ENCODE results near the gene GMEB2.
"Not testable (repeated sequence)": the region's sequence is repeated elsewhere in the genome, so short reads cannot be mapped to it uniquely, and the experiment has no call there.

GMEB2 gene

GRCh38 chr20:63612276-63612931 is 14.5 kb downstream of the GMEB2 start:
- no peak for DNase-seq

GRCh38 chr20:63611646-63612045 is 15.3 kb downstream of the GMEB2 start:
- no peak for DNase-seq

DNA sequence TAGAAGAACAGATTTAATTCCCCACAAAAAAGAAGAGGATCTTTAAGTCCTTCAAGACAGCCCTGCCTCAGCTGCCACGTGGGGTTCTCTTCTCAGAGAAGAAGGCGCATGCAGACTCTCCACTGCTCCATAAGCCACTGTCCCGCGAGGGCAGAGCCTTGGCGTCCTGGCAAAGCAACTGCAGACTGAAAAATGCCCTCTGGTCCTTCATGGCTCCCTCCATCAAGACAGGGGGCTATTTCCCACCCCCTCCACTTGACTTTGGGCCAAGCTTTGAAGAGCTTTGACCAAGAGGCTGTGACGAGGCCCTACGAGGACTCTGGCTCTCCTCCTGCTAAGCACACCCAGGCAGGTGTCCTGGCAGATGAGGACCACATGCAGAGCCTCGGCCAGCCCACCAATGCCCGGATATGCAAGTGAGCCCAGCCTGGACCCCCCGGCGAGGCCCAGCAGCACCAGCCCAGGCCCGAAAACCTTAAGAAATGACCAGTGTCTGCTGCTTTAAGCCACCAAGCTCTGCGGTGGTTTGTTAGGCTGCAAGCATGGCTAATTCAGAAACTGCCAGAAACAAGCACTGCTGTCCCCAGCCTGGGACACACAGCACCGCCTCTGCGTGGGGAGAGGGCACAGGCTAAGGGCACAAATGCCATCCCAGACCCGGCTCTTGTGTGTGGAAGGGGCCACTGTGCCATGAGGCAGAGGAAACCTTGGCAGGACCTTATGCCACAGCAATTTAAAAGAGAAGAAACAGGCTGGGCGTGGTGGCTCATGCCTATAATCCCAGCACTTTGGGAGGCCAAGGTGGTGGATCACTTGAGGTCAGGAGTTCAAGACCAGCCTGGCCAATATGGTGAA is 16.1 kb downstream of the GMEB2 start:
- no peak for DNase-seq

DNA sequence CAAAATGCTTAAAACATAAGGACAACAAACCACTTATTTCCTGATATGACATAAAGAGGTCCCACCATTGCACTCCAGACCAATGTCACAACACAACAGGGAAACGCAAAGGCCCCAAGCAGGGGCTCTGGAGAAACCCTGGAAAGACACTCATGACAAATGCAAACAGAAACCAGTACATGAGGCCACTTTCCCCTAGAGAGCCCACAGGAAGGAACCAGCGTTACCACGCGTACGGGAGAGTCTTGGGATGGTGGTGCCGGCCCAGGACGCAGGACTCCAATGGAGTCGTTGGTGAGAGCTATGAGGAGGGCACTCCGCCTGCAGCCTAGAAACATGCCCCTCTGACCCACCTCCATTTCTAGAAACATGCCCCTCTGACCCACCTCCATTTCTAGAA is 20.2 kb downstream of the GMEB2 start:
- no peak for DNase-seq

DNA sequence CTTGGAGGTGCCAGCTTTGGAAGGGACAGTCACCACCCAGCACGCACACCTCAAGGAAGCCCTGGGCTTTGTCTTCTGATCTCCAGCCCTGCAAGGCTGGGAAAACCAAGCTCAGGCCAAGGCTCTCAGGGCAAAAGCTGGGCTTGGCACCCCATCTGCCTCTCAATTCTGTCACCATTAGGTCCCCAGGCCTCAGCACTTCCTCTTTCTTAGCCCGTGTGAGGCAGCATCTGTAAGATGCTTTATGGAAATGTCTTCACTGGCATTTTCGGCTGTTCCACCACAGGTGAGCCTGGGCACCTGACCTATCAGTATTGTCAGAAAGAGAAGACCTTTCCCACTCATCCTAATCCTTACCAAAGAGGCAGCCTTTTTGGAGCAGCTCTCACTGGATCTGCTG is 24.6 kb downstream of the GMEB2 start:
- DNase-seq = no peak

- not testable (repeated sequence) for DNase-seq
Observed at GRCh38 chr20:63601679-63602078, 25.2 kb downstream of the GMEB2 start.

DNA sequence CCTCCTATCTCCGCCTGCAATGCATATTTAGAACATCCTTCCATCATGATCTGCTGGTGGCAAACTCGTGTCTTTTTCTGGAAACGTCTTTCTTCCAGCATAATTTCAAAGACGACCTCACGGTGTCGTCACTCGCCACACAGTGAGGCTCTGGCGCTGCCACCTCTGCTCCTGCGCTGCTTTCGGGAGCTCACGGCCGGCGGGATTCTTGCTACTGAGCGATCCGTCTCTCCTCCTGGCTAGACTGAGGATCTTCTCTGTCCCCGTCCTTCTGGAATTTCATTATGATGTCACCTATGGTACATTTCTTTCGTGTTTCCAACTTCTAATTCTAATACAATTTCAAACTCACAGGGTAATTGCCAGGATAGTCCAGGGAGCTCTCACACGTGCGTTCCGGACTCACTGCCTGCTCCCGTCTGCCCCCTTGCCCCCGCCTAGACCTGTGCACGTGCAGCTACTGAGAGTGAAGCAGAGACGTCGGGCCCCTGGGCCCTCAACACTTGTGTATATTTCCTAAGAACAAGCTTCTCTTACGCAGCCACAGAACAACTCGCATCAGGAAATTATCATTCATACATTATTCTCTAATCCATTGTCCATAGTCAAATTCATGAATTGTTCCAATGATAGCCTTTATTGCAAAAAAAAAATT is 27.4 kb downstream of the GMEB2 start:
- DNase-seq = no peak

GRCh38 chr20:63598479-63599395 is 28.2 kb downstream of the GMEB2 start:
- DNase-seq = no peak

- DNase-seq = no peak
Observed at GRCh38 chr20:63597651-63598478, 29.0 kb downstream of the GMEB2 start.

DNA sequence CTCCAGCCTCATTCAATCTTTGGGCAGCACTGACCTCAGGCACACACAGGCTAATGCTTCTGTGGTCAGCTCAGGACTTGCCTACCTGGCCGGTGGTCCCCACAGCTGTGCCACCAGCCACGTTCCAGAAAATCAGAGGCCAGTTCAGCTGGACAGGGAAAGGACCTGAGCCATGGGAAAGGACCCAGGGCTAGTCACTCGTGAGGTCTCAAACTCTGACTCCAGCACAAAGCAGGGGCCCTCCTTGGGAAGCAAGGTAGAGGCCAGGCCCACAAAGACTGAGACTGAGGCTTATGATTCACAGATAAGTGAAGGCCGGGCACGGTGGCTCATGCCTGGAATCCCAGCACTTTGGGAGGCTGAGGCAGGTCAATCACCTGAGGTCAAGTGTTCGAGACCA is 30.5 kb downstream of the GMEB2 start:
- DNase-seq = no peak

DNA sequence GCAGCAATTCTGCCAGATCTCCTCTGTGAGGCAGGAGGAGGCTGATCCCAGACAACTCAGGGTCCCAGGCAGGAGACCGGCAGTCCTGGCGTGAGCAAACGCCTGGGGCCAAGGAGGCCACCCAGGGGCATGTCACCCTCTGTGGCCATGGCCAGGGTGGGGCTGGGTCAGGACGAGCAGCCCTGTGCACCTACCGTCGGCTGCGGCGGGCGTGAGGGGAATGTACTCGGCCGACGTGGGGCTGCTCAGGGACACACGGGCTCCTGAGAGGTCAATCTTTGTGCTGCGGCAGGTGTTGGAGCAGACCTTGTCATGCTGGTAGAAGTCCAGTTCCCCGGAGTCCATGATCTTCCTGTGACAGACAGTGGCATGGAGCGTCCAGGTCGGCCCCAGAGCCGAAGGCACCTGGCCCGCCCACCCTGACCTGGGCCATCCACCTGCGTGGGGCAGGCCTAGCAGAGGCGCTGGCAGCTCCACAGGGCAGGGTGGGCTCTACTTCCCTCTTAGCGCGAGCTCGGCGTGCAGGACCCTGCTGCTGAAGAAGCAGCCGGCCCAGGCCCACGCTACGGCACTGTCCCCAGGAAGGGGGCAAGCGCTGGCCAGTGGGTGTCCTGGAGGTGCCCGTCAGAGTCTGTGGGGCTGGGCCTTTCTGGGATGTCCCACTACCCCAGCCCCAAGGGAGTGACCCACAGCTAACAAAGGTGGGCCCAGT is 31.3 kb downstream of the GMEB2 start:
- DNase-seq = no peak

DNA sequence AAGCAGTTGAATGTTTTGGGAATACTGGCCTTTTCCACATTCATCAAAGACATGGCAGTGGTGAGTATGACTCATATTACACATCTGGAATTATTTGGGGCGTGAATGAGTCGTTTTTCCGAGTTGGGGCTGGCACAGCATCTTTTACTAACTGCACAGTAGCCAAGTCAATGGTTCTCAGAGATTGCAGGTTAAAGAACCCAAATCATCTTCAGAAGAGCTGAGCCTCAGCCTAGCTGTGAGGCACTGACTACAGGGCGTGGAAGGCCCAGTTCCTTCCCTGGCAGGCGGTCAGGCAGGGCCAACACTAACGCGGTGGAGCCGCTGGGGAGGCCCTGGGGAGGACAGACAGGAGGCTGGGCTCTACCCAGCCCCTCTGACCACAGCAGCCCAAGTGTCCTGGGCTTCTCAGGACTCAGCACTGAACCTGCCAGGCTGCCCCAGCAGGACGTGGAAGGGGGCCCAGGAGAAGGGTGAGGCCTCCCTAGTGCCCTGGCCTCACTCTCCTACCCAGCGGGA is 32.8 kb downstream of the GMEB2 start:
- DNase-seq = no peak

DNA sequence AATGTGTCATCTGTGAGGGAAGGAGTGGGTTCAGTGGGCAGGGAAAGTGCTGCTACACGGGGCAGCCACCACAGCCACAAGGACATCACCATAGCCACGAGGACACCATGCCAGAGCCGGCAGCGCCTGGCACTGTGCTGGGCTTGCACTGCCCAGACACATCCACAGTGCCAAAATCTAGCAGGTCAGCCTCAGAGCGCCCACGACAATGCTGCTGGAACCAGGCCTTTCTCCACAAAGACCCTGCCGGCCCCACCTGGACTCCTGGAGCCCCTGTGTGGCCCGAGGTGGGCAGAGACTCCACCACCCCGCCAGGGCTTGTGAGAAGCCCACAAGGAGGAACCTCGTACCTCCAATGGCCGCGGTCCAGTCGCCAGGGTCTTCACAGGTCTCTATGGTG is 34.2 kb downstream of the GMEB2 start:
- no peak for DNase-seq

GRCh38 chr20:63591786-63592355 is 35.0 kb downstream of the GMEB2 start:
- DNase-seq = no peak

GRCh38 chr20:63591147-63591533 is 35.8 kb downstream of the GMEB2 start:
- DNase-seq = no peak

GRCh38 chr20:63590218-63591146 is 36.4 kb downstream of the GMEB2 start:
- no peak for DNase-seq

DNA sequence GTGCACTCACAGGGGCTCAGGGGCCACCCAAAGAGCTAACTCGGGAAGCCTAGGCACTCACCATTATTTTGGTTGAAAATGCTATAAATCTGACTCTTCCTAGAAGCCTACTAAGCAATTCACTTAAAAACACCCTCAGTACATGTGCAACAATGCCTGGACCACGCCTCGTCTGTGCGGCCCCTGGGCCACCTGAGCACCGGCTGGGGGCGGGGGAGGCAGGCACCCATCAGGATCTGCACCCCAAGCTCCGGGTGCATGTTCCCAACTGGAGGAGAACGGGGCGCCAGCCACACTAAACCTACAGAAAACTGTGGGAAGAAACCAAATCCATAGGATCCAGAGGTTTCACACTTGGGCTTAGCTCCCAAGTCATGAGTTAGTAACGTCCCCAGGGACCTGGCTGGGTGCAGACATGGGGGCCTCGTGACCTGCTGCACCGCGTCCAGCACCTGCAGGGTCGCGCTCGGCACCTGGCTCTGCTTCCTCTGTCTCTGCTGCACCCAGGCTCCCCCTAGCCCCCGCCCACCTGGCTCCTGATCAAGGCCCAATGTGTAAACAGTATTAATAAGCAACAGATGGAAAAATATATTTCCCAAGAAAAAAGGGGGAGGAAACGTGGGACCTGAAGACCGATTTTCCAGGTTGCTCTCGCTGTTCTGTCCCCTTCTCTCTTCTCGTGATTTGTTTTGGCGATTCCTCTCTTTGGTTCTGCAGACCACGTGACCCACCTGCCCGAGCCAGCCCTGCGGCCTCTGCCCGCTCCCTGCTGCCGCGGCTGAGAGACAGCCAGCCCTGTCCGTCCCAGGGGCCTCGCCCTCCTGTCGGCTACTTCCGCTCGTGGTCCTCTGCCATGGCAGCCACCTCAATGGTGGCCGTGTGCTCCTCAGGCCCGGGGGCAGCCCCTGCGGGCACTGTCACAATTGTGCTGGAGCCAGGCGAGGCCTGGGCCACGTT is 37.4 kb downstream of the GMEB2 start:
- DNase-seq = peak in 1 of 2 experiments; percentile 10

DNA sequence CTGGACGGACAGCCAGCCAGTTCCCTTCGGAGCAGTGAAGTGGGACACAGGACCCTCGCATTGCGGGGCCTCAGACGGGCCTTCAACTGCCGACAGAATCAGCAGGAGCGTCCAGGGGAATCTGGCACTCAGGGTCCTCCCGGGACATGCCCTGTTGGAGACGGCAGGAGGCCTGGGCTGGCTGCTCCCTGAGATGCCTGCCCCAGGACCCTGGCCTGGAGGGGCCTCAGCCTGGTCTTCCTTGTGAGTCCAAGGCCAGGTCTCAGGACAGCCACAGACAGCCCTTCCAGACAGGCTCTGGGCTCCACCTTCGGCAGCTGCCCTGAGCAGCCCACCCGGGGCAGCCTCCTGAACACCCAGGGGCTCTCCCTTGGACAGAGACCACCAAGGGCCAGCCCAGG is 38.3 kb downstream of the GMEB2 start:
- DNase-seq = no peak
